Panc1 (cell line): ENCODE measurements around the gene COL28A1. TPM values are rescaled to one million over a fixed set of nuclear protein-coding genes. Genes with fewer than 3 reads are reported as not detected.

Experiments
- ATAC-seq: fragments of 200-7000 bp; cut with Tn5 transposase; 2 replicates; pipeline ENCODE4 v1.9.1; 2020; ENCODE audit warnings: mild to moderate bottlenecking, moderate library complexity
- BruUV-seq: library from RNA; stranded (reverse); fragments of 400-500 nt; replicated peaks from 2 replicates; lab custom pipeline; 2021; lab: Mats Ljungman, UMichigan
- CTCF ChIA-PET: fragments of 300-600 bp; sonication (Branson Sonifier 250); formaldehyde crosslinking; loops from one replicate; lab custom pipeline; 2022; ENCODE audit warnings: antibody characterized with exemption; lab: Charles Lee
- POLR2A ChIA-PET: fragments of 300-600 bp; sonication (Branson Sonifier 250); formaldehyde crosslinking; loops from one replicate; lab custom pipeline; 2022; ENCODE audit warnings: antibody characterized with exemption; lab: Charles Lee
- DNase-seq: peaks from one replicate; pipeline ENCODE4 v3.0.0-alpha.2; 2010; ENCODE audit warnings: low read depth, low spot score
- H3K27ac ChIP-seq: 2 replicates; pipeline ENCODE4 v1.5.1; 2011; ENCODE audit warnings: mild to moderate bottlenecking, low read length, inconsistent platforms
- H3K27me3 ChIP-seq: fragments of 200-500 bp; sonication (Bioruptor generic); 2 replicates; pipeline ENCODE4 v1.6.0; 2014; ENCODE audit warnings: low read length, inconsistent platforms; ENCODE audit not compliant: control insufficient read depth, insufficient read depth
- H3K36me3 ChIP-seq: fragments of 200-500 bp; sonication (Bioruptor generic); 2 replicates; pipeline ENCODE4 v1.5.1; 2014; ENCODE audit warnings: inconsistent platforms, mild to moderate bottlenecking, low read length, moderate library complexity; ENCODE audit not compliant: control insufficient read depth, insufficient read depth
- H3K4me1 ChIP-seq: 2 replicates; pipeline ENCODE4 v1.5.1; 2011; ENCODE audit warnings: inconsistent platforms, mild to moderate bottlenecking, low read length, moderate library complexity; ENCODE audit not compliant: control insufficient read depth, insufficient read depth
- H3K4me3 ChIP-seq, 2 experiments: 2 replicates each; pipeline ENCODE4 v1.5.1; 2011 to 2012; ENCODE audit warnings: low read depth in 2 of 2, low read length in 2 of 2, mild to moderate bottlenecking in 2 of 2, inconsistent platforms in 1 of 2, moderate library complexity in 1 of 2
- H3K9me3 ChIP-seq: fragments of 200-500 bp; sonication (Bioruptor generic); 2 replicates; pipeline ENCODE4 v1.5.1; 2014; ENCODE audit warnings: low read depth, mild to moderate bottlenecking, inconsistent platforms, low read length, moderate library complexity; ENCODE audit not compliant: control insufficient read depth, insufficient read depth
- POLR2AphosphoS5 ChIP-seq: IDR thresholded peaks from 2 replicates; pipeline ENCODE4 v1.6.1; 2012; ENCODE audit warnings: mild to moderate bottlenecking, low read depth, low read length, moderate library complexity
- SIN3A ChIP-seq: IDR thresholded peaks from 2 replicates; pipeline ENCODE4 v1.6.1; 2012; ENCODE audit warnings: low read depth, mild to moderate bottlenecking, low read length, moderate library complexity, borderline replicate concordance; ENCODE audit not compliant: insufficient read depth
- TCF7L2 ChIP-seq: IDR thresholded peaks from 2 replicates; pipeline ENCODE4 v1.6.1; 2011; ENCODE audit warnings: mild to moderate bottlenecking, low read depth, low read length, inconsistent platforms
- in situ Hi-C: cut with HindIII; loops from 2 replicates; pipeline ENCODE4 v1.10.0; 2016; ENCODE audit warnings: low sequenced_read_pairs, low pct_unique_long_range_greater_than_20kb
- intact Hi-C: fragments of 100-400 bp; cut with micrococcal nuclease; formaldehyde crosslinking; loops from one replicate; pipeline ENCODE4 v1.10.0; 2022; ENCODE audit not compliant: unreplicated experiment
- total RNA-seq: library from RNA; stranded (reverse); gene quantifications from one replicate; pipeline ENCODE4 v1.2.1, GENCODE V29; 2021; ENCODE audit not compliant: unreplicated experiment
- TF ChIP-seq, protein P1 (sequence below), 2 experiments: IDR thresholded peaks; 2 replicates each; pipeline ENCODE4 v1.6.1; 2011 to 2012; ENCODE audit warnings: low read depth in 2 of 2, control low read depth in 1 of 2, low read length in 1 of 2, mild to moderate bottlenecking in 1 of 2, moderate library complexity in 1 of 2; ENCODE audit not compliant: insufficient read depth in 1 of 2
- TF ChIP-seq, protein P2 (sequence below): fragments of 450-650 bp; IDR thresholded peaks from 2 replicates; pipeline ENCODE4 v1.5.1; 2017; ENCODE audit warnings: mild to moderate bottlenecking

Gene COL28A1
- total RNA-seq, 1 experiment from 2014 or later = not detected

DNA sequence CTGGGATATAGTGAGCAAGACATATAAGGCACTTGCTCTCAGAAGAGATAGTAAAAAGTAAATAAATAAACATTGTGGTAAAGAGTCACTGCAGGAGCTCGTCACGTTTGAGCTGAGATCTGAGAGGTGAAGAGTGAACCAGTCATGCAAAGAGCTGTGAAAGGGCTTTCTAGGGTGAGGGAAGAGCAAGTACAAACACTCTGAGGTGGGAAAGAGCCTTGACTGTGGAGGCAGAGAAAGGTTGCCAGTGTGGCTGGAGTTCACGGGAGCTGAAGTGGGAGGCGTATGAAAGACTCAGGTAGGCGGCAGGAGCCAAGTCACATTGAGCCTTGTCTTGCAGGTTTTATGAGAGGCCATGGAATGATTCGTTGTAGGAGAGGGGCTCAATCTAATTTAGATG is 212.3 kb downstream of the COL28A1 start:
- in situ Hi-C loops = no loop called here
- BruUV-seq = no TSS peak
- no peaks in the 10 kb centered on the region for H3K36me3 ChIP-seq
- H3K27ac ChIP-seq = no peak overlapping the region
- H3K27me3 ChIP-seq = peaks cover 12% of the 10 kb centered on the region; the same call in 1 of the 2 replicates
- H3K4me3 ChIP-seq = no peak overlapping the region
- ATAC-seq (no peak), DNase-seq (no peak)
- intact Hi-C loops = no loop called here
- ChIA-PET POLR2A (no interaction called here), CTCF (interaction anchor here (0.6 kb wide), 1 partner anchor 26 kb away, joined by 3 read pairs; no protein-coding TSS in a partner anchor)
- TF ChIP-seq, protein P1, sequence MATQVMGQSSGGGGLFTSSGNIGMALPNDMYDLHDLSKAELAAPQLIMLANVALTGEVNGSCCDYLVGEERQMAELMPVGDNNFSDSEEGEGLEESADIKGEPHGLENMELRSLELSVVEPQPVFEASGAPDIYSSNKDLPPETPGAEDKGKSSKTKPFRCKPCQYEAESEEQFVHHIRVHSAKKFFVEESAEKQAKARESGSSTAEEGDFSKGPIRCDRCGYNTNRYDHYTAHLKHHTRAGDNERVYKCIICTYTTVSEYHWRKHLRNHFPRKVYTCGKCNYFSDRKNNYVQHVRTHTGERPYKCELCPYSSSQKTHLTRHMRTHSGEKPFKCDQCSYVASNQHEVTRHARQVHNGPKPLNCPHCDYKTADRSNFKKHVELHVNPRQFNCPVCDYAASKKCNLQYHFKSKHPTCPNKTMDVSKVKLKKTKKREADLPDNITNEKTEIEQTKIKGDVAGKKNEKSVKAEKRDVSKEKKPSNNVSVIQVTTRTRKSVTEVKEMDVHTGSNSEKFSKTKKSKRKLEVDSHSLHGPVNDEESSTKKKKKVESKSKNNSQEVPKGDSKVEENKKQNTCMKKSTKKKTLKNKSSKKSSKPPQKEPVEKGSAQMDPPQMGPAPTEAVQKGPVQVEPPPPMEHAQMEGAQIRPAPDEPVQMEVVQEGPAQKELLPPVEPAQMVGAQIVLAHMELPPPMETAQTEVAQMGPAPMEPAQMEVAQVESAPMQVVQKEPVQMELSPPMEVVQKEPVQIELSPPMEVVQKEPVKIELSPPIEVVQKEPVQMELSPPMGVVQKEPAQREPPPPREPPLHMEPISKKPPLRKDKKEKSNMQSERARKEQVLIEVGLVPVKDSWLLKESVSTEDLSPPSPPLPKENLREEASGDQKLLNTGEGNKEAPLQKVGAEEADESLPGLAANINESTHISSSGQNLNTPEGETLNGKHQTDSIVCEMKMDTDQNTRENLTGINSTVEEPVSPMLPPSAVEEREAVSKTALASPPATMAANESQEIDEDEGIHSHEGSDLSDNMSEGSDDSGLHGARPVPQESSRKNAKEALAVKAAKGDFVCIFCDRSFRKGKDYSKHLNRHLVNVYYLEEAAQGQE (IDR thresholded peaks at IDR 0.05; ENCODE audit: insufficient read depth in 1 of 2, low read depth in 2 of 2, low read length in 1 of 2) = no peak
- no peak for TF ChIP-seq TCF7L2
- TF ChIP-seq, protein P2, sequence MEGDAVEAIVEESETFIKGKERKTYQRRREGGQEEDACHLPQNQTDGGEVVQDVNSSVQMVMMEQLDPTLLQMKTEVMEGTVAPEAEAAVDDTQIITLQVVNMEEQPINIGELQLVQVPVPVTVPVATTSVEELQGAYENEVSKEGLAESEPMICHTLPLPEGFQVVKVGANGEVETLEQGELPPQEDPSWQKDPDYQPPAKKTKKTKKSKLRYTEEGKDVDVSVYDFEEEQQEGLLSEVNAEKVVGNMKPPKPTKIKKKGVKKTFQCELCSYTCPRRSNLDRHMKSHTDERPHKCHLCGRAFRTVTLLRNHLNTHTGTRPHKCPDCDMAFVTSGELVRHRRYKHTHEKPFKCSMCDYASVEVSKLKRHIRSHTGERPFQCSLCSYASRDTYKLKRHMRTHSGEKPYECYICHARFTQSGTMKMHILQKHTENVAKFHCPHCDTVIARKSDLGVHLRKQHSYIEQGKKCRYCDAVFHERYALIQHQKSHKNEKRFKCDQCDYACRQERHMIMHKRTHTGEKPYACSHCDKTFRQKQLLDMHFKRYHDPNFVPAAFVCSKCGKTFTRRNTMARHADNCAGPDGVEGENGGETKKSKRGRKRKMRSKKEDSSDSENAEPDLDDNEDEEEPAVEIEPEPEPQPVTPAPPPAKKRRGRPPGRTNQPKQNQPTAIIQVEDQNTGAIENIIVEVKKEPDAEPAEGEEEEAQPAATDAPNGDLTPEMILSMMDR = no peak
- TF ChIP-seq POLR2AphosphoS5 = no peak
- no peak for TF ChIP-seq SIN3A
- H3K4me1 ChIP-seq = no peaks in the 10 kb centered on the region
- no peaks in the 10 kb centered on the region for H3K9me3 ChIP-seq

DNA sequence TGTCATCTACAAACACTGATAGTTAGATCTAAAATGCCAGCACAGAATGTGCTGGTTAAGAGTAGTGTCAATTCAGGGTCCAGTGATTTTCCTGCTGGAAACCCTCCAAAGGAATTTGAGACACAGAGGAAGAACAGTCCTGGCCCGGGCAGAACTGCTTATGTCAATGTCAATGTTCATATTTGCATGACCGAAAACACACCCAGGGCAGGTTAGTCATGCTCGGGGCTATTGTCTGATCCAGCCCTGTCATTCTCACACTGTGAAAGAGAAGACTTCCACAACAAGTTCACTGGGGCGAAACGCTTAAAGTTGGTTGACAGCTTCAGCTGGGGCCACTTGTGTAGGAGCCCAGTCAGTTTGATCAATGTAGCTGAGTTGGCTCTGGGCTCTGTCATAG is 214.0 kb downstream of the COL28A1 start:
- DNase-seq = no peak
- intact Hi-C loops (no loop called here), in situ Hi-C loops (no loop called here)
- H3K9me3 ChIP-seq = no peaks in the 10 kb centered on the region
- TF ChIP-seq SIN3A (no peak), TCF7L2 (no peak), POLR2AphosphoS5 (no peak)
- TF ChIP-seq, protein P2 = no peak
- TF ChIP-seq, protein P1 (IDR thresholded peaks at IDR 0.05; ENCODE audit: insufficient read depth in 1 of 2, low read depth in 2 of 2, low read length in 1 of 2) = no peak
- no peaks in the 10 kb centered on the region for H3K36me3 ChIP-seq
- ATAC-seq = no peak
- ChIA-PET POLR2A (no interaction called here), CTCF (no interaction called here)
- no peaks in the 10 kb centered on the region for H3K4me1 ChIP-seq
- no TSS peak for BruUV-seq
- no peak overlapping the region for H3K27ac ChIP-seq
- H3K27me3 ChIP-seq = peaks cover 7% of the 10 kb centered on the region; the same call in 1 of the 2 replicates
- H3K4me3 ChIP-seq = no peak overlapping the region
